GM19035 (cell line): ENCODE measurements around the gene ADARB1.

Experiments used
- ATAC-seq: cut with Tn5 transposase; IDR thresholded peaks from one replicate; pipeline ENCODE4 v1.9.1; 2021; ENCODE audit not compliant: unreplicated experiment

ADARB1 gene

DNA sequence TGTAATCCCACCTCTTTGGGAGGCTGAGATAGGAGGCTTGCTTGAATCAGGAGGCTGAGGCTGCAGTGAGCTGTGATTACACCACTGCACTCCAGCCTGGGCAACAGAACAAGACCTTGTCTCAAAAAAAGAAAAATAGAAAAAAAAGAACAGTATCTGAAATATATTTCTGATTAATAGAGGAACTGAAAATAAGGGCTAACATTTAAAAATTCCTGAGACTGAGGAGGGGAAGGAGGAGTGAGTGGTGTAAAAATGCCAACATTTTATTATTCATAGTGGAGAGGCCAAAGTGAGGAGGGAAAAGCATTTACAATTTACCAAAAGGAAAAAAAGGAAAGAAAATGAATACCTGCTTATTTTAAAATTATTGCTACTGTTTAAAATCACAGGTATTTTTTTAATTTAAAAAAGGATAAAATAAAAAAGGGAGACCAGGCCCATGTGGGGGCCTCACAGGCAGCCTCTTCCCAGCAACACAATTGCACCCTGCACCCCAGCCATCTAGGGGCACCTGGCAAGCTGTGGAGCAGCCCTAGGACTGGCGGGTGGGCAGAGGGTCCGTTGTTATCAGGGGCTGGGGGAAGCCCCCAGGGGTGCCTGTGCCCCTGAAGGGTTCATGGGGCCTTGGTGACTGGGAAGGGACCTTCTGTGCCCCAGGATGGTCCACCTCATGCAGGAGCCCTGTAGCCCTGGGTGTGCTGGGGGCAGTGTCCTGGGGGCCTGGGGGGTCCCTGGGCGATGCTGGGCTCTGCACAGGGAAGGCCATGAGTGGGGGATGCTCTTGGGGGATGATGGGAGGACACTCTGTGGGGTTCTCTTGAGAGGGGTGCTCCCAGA is 34.8 kb upstream of the ADARB1 start:
- no peak for ATAC-seq

DNA sequence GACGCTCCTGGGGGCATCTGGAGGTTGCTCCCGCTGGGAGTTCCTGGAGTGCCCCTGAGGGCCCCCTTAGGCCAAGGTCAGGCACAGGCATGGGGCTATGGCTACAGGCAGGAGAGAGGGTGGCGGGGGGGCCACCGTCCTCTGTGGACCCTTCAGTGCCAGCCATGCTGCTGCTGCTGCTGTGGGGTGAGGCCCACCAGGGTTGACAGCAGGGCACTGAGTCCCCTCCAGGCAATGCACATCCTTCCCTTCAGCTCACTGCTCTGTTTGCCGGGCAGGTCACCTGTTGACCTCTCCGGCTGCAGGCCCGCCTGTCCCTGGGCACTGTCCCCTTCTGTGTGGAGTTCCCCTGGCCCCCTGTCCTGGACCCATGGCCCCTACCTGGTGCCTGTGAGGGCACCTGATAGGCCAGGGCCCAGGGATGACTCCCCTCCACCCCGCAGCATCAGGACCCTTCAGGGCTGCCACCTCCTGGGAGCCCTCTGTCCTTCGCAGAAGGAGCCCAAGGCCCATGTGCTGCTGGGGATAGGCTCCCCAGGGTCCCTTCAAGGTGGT is 34.1 kb upstream of the ADARB1 start:
- no peak for ATAC-seq

DNA sequence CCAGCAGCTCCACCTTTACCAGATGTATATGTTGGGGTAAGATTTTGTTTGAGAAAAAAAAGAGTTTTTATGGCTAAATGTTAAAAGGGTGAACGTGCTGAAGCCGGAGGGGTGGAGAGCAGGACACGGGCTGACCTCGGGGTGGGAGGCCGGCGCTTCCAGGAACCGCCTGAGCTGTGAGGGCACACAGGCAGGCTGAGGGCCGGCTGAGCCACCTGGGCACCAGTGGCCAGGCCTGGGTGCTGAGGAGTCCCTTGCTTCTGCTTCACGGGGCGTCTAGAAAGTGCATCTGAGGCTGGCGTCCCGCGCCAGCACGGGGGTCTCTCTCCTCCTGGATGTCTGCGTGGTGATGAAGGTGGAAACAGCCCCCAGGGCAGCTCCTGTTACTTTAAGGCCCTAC is 33.6 kb upstream of the ADARB1 start:
- ATAC-seq = no peak

- ATAC-seq = no peak
Observed at GRCh38 chr21:45041351-45041805, 33.0 kb upstream of the ADARB1 start.

DNA sequence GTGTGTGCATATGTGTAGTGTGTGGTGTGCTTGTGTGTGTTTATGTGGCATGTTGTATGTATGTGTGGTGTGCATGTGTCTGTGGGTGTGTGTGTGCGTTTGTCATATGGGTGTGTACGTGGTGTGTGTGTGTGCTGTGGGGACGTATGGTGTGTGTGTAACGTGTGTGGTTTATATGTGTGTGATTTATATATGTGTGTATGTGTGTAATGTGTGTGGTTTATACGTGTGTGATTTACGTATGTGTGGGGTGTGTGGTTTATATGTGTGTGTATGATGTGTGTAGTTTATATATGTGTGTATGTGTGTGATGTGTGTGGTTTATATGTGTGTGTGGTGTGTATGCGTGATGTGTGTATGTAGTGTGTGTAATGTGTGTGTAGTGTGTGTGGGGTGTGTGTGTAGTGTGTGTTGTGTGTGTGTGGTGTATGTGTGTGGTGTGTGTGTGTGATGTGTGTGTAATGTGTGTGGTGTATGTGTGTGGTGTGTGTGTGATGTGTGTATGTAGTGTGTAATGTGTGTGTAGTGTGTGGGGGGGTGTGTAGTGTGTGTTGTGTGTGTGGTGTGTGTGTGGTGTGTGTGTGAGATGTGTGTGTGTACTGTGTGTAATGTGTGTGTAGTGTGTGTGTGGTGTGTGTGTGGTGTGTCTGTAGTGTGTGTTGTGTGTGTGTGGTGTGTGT is 32.3 kb upstream of the ADARB1 start:
- no peak for ATAC-seq

- ATAC-seq = no peak
Observed at GRCh38 chr21:45042664-45043161, 31.7 kb upstream of the ADARB1 start.

DNA sequence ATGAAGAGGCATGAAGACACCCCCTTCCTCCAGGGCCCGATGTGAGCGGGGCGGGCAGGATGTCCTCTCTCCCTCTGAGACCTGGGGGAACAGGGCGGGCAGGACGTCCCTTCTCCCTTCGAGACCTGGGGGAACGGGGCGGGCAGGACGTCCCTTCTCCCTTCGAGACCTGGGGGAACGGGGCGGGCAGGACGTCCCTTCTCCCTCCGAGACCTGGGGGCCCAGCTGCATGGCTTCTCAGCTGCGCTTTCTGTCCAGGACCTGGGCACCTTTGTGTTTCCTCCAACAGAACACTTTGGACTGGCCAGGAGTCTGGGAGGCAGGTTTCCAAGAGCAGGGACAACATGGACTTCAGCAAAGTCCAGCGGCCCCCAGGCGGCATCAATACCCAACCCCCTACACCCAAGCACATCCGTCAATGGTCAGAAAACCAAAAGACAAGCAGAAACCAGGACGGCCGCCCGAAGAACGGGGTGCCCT is 30.8 kb upstream of the ADARB1 start:
- no peak for ATAC-seq

- ATAC-seq = no peak
Observed at GRCh38 chr21:45045481-45045880, 28.9 kb upstream of the ADARB1 start.

DNA sequence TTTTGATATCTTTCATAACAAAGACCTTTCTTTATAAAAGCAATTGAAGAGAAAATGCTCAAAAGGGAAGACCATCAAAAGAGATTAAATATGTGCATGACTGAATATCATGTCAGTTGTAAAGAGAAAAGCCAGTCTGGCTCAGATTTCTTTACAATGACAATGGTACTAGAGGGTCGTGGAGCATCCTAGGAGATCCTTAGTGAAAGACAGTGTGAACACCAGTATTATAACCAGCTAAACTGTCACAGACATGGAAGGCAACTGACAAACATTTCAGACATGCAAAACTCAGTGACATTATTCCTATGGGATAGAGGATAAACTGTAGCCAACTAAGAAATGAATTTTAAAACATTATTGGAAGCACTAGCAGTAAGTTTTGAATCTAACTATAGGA is 27.1 kb upstream of the ADARB1 start:
- ATAC-seq = no peak

DNA sequence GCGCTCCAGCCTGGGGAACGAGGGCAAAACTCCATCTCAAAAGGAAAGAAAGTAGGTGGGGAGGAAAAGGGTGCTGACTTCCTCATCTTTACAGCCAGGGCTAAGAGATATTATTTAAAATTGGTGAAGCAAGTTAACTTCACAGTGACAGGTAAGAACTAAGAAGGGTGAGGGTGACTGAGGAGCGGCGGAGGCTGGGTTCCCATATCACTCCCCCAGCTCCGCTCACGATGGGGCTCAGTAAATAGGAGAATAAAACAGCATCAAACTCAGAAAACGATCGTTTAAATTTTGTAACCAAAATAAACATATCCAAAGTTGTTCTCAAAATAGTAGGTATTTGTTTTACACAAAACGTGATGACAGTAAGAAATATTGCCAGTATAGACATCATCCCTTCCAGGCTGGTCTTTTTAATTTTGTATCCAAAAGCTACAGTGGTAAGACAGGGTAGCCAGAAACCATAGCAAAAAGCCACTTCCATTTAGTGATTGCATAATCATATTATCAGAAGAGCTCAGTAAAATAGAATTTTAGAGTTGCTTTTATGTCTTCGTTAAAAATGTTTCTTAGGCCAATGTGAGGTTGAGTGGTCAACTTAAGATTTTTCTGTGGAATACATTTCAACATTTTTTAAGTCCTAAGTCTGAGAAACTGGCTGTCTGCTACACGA is 26.2 kb upstream of the ADARB1 start:
- no peak for ATAC-seq

DNA sequence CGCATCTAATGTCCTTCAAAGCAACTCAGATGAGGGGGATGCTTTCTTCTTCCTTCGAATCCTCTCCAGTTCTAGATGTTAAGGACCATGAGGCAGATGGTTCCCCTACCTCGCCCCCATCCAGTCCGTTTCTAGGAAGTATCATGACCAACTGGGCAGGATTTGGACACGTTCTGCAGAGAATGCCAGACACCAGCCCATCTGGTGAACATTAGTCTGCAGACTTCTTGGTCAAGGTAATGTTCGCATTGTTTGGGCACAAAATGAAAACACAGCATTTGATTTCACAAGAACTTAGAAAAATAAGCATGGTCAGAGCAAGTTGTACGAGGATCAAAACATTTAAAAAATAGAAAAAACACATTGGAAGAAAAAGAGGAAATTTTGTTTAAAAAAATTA is 25.4 kb upstream of the ADARB1 start:
- ATAC-seq = no peak

- no peak for ATAC-seq
Observed at GRCh38 chr21:45049714-45050344, 24.6 kb upstream of the ADARB1 start.

- no peak for ATAC-seq
Observed at GRCh38 chr21:45050345-45050796, 24.0 kb upstream of the ADARB1 start.

DNA sequence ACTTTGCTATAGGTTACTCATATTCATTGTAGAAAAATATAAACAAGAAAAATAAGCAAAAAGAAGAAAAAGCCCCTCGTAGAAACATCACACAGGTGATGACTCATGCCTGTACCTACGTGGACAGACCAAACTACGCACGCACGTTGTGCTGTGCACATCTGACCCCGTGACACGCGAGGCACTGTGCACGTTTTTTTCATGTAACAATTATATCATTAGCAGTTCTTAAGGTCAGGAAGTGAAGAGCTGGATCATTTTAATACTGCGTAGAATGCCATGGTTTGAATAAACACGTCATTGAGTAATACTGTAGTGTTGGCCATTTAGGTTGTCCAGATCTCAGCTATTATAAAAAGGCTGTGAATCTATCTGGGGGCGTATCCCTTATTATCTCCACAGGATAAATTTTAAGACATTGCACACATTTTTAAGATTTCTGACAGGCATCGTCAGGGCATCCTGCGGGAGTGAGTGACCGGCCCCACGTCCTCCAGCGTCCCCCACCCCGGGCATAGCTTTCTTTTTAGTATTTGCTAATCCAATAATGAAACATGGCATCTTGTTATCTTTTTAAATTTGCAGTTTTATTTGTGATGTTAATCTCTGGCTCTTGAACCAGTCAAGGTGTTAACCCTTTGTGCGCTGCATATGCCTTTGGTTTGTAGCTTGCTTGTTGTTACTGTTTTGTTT is 23.4 kb upstream of the ADARB1 start:
- ATAC-seq = no peak

DNA sequence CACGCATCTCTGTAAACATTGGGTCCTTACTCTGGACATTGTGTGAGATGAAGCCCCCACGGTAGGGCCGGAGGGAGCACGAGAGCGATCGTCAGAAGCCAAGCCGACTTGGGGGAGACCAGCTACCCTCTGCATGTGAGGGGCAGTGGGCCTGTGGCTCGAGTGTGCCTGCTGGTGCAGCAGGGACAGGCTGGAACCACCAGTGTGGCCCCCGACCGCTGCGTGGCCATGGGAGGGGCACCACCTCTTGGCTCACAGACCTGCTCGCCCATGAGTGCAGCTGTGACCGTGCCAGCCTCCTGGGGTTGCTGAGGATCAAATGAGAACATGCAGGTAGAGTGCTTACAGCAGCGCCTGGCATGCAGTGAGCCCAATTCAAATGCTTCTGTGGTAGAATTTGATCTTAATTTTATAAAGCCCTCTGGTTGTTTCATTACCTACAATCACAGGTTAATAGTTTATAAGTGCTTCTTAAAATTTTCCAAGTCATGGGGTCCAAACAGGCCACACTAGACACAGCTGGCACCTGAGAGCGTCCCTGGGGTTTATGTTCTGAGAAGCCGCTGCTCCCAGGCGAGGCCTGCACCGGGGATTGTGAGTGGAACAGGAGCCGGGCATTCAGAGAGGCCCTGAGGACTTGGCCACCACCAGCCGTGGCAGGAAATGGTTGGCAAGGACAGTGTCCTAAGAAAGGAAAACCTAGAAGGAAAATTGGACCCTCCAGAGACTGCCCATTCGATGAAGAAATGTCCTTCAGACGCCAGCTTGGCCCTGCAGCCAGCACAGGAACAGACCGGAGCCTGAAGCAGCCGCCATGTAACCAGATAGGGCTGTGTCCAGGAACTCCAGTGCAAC is 22.6 kb upstream of the ADARB1 start:
- no peak for ATAC-seq

DNA sequence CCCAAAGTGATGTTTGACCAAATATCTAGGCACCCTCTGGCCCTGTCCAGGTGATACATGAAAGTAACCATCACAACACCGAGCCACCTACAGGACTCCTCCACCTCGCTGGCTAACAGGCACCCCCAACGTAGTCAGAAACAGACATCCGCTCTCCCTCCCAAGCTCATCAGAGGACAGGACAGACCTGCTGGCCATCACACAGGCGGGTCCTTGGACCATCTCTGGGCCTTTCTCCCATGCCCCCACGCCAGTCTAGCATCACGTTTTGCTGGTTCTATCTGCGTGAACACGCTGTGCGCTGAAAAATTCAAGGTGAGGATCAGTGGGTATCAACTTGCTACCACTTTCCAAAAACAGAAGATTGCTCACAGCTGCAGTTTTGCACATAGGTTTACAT is 21.4 kb upstream of the ADARB1 start:
- no peak for ATAC-seq

DNA sequence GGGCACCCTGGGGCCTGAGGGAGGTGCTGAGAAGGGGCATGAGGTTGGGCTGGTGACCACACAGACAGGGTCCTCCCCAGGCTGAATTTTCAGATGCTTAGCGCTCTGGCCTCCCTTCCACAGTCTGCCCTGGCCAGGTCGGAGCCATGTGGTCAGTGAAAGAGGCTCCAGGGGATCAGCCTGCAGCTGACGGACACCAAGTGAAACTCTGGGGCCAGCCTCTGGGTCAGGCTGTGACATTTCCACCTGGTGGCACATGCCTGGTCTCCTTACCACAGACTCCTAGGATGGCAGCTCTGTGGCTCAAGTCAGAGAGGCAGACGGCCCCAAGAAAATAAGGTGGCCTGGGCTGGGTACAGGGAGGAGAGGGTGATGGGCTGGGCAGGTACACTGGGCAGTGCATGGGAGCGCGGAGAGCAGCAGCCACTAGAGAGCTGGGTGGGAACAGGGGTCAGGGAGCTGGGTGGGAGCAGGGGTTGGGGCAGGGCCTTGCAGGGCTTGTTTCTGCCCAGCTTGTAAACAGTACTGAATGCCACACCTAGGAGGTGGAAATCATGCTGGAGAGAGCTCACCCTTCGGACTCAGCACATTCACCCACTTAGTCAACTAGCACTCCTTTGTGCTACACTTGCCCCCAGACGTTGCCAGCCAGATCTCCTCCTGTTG is 20.7 kb upstream of the ADARB1 start:
- no peak for ATAC-seq

- no peak for ATAC-seq
Observed at GRCh38 chr21:45054227-45054926, 20.0 kb upstream of the ADARB1 start.
